Activated CD8-positive, alpha-beta T cell treated with anti-CD3 and anti-CD28 coated beads for 36 hours (primary cell): ENCODE data around the gene C1orf21. TPM values are rescaled to one million over a fixed set of nuclear protein-coding genes. Genes with fewer than 3 reads are reported as not detected.

Experiments
- ATAC-seq: fragments of 200-7000 bp; cut with Tn5 transposase; one replicate; pipeline ENCODE4 v1.10.0; 2021; ENCODE audit warnings: mild to moderate bottlenecking, moderate library complexity
- CTCF ChIA-PET: fragments of 350-600 bp; sonication (Branson Sonifier 250); formaldehyde crosslinking; loops from one replicate; lab custom pipeline; 2021; ENCODE audit warnings: antibody characterized with exemption; lab: Charles Lee
- POLR2A ChIA-PET: fragments of 350-600 bp; sonication (Branson Sonifier 250); formaldehyde crosslinking; loops from one replicate; lab custom pipeline; 2021; ENCODE audit warnings: antibody characterized with exemption; lab: Charles Lee
- DNase-seq: peaks from one replicate; pipeline ENCODE4 v3.0.0-alpha.2; 2020
- H3K27ac Mint-ChIP-seq: one replicate; pipeline ENCODE4 v1.8.0; 2021; ENCODE audit warnings: mild to moderate bottlenecking, mixed read lengths
- H3K27me3 Mint-ChIP-seq: one replicate; pipeline ENCODE4 v1.8.0; 2021; ENCODE audit warnings: mixed read lengths
- H3K36me3 Mint-ChIP-seq: one replicate; pipeline ENCODE4 v1.8.0; 2021; ENCODE audit warnings: low read depth, mixed read lengths
- H3K4me1 Mint-ChIP-seq: one replicate; pipeline ENCODE4 v1.8.0; 2021; ENCODE audit warnings: low read depth, mixed read lengths
- H3K4me3 Mint-ChIP-seq: one replicate; pipeline ENCODE4 v1.8.0; 2021; ENCODE audit warnings: mild to moderate bottlenecking, moderate library complexity, mixed read lengths
- H3K9me3 Mint-ChIP-seq: one replicate; pipeline ENCODE4 v1.8.0; 2021; ENCODE audit warnings: mixed read lengths
- intact Hi-C: fragments of 100-400 bp; cut with micrococcal nuclease; formaldehyde crosslinking; loops from one replicate; pipeline ENCODE4 v1.10.0; 2022
- total RNA-seq, 2 experiments: library from RNA; stranded (reverse); gene quantifications; one replicate each; pipeline ENCODE4 v1.2.3, GENCODE V29; 2021
- TF ChIP-seq, protein P1 (sequence below): fragments of 200-600 bp; IDR thresholded peaks from one replicate; pipeline ENCODE4 v1.8.0; 2022; ENCODE audit warnings: antibody characterized with exemption, mild to moderate bottlenecking

Gene C1orf21
- total RNA-seq, 2 experiments from 2014 or later = 3.8 to 4.6 TPM

DNA sequence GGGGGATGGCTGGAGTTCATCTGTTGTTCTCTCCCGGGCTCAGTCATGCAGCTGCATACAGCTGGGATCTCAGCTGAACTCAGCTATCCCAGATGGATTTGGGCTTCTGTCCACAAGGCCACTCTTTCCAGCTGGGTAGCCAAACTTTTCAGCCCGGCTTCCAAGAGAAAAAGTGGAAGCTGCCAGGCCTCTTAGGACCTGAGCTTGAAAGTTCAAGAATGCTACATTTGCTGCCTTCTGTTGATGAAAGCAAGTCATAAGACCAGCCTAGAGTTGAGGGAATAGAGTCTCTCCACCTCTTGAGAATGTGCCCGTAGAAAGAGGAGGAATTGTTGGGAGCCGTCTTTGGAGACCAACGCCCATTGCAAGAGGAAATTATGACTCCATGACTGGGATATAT is 95.3 kb downstream of the C1orf21 start:
- DNase-seq (no peak), ATAC-seq (no peak)
- Mint-ChIP-seq H3K9me3 (no peaks in the 10 kb centered on the region), H3K4me3 (no peak overlapping the region), H3K36me3 (no peaks in the 10 kb centered on the region), H3K27me3 (no peaks in the 10 kb centered on the region), H3K27ac (no peak overlapping the region), H3K4me1 (no peaks in the 10 kb centered on the region)
- intact Hi-C loops = no loop called here
- ChIA-PET POLR2A (no interaction called here), CTCF (no interaction called here)
- TF ChIP-seq, protein P1, sequence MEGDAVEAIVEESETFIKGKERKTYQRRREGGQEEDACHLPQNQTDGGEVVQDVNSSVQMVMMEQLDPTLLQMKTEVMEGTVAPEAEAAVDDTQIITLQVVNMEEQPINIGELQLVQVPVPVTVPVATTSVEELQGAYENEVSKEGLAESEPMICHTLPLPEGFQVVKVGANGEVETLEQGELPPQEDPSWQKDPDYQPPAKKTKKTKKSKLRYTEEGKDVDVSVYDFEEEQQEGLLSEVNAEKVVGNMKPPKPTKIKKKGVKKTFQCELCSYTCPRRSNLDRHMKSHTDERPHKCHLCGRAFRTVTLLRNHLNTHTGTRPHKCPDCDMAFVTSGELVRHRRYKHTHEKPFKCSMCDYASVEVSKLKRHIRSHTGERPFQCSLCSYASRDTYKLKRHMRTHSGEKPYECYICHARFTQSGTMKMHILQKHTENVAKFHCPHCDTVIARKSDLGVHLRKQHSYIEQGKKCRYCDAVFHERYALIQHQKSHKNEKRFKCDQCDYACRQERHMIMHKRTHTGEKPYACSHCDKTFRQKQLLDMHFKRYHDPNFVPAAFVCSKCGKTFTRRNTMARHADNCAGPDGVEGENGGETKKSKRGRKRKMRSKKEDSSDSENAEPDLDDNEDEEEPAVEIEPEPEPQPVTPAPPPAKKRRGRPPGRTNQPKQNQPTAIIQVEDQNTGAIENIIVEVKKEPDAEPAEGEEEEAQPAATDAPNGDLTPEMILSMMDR = no peak

DNA sequence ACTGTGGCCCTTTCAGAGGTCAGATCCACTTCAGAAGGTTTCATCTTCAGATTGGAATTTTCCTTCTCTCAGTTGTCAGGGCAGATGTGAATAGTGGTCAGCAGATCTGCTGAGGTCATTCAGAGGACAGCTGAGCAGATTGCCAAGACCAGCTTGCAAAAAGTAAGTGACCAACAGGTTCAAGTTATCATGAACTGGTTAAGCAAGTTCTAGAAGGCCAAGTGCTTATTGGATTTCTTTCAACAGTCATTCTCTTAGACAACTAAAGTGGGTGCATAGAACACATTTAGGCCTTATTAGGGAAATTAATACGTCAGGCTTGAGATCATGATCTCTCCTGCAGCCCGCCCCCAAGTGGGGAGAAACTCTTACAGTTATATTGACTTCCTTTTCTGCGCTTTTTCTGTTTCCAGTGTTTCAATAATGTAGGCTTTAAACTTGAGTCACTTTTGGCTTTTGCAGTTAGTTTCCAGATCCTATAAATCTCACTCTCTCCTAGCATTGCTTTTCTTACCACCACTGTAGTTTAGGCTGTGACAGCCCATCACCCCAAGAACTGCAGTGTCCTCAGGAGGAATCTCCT is 96.4 kb downstream of the C1orf21 start:
- CTCF ChIA-PET = no interaction called here
- POLR2A ChIA-PET = no interaction called here
- no peak overlapping the region for H3K27ac Mint-ChIP-seq
- TF ChIP-seq, protein P1 = no peak
- ATAC-seq = no peak
- H3K36me3 Mint-ChIP-seq = no peaks in the 10 kb centered on the region
- H3K27me3 Mint-ChIP-seq = no peaks in the 10 kb centered on the region
- DNase-seq = no peak
- H3K4me1 Mint-ChIP-seq = no peaks in the 10 kb centered on the region
- no peaks in the 10 kb centered on the region for H3K9me3 Mint-ChIP-seq
- intact Hi-C loops = no loop called here
- no peak overlapping the region for H3K4me3 Mint-ChIP-seq

GRCh38 chr1:184485751-184486723 is 99.2 kb downstream of the C1orf21 start:
- no peak overlapping the region for H3K27ac Mint-ChIP-seq
- no peak overlapping the region for H3K4me3 Mint-ChIP-seq
- no peaks in the 10 kb centered on the region for H3K36me3 Mint-ChIP-seq
- H3K27me3 Mint-ChIP-seq = no peaks in the 10 kb centered on the region
- ATAC-seq = no peak
- TF ChIP-seq, protein P1 = no peak
- peaks cover 5% of the 10 kb centered on the region for H3K4me1 Mint-ChIP-seq
- intact Hi-C loops = no loop called here
- no peaks in the 10 kb centered on the region for H3K9me3 Mint-ChIP-seq
- POLR2A ChIA-PET = no interaction called here
- DNase-seq = no peak
- CTCF ChIA-PET = no interaction called here

DNA sequence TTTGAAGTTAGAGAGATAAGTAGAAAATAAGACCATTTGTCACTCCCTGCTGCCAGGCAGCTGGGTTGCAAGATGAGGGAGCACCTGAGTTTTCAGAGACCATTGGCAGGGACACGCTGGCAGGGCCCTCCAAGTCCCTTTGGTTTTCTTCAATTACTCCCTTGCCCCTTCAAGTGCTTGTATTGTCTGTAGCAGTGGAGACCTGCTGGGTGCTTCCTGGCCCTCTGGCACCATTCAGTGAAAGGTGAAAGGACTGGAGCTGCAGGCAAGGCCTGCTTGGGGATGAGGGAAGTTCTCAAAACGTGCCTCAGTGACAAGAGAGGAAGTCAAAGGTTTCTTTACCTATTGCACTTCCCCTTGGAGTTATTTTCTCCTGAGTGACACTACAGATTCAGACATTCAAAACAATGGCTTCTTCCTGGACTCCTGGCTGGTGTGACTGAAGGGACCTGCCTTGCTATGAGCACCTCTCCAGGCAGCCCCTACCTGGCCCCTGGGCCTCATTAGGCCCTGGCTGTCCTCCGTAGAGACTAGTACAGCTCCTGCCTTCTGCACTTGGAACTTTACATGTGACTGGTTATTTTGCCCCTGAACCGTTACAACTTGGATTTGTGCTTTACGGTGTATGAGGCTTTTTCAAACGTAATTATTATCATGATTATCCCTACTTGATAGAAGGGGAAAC is 100.1 kb downstream of the C1orf21 start:
- ChIA-PET CTCF (no interaction called here), POLR2A (no interaction called here)
- Mint-ChIP-seq H3K27me3 (no peaks in the 10 kb centered on the region), H3K36me3 (no peaks in the 10 kb centered on the region), H3K27ac (no peak overlapping the region), H3K9me3 (no peaks in the 10 kb centered on the region), H3K4me3 (no peak overlapping the region), H3K4me1 (peaks cover 8% of the 10 kb centered on the region)
- ATAC-seq (no peak), DNase-seq (no peak)
- intact Hi-C loops = no loop called here
- TF ChIP-seq, protein P1 = no peak
